Tibial artery (tissue), 4 donors: Measurements from ENCODE around the gene KLHL29.

Experiments used
- DNase-seq, 2 donors: peaks; one replicate each; pipeline ENCODE4 v3.0.0-alpha.2; 2019
- H3K27ac ChIP-seq, 2 donors: fragments of 200-600 bp; sonication (generic) in 1 of 2; 1 replicate in 1 of 2; 2 replicates in 1 of 2; pipeline ENCODE4 v1.5.1; 2018 to 2019; ENCODE audit warnings: mild to moderate bottlenecking in 1 of 2
- H3K27me3 ChIP-seq, 2 donors: fragments of 200-600 bp; sonication (generic) in 1 of 2; one replicate each; pipeline versions ENCODE4 v1.5.1 to v1.6.0; 2016 to 2019
- H3K36me3 ChIP-seq, 3 donors: fragments of 200-600 bp; sonication (generic) in 2 of 3; one replicate each; pipeline ENCODE4 v1.5.1; 2016 to 2019; ENCODE audit warnings: mild to moderate bottlenecking in 2 of 3
- H3K4me1 ChIP-seq, 4 donors: fragments of 200-600 bp; sonication (generic) in 2 of 4; 1 replicate in 3 of 4; 2 replicates in 1 of 4; pipeline ENCODE4 v1.5.1; 2016 to 2019
- H3K4me3 ChIP-seq, 2 donors: fragments of 200-600 bp; sonication (generic) in 1 of 2; 1 replicate in 1 of 2; 2 replicates in 1 of 2; pipeline ENCODE4 v1.5.1; 2018 to 2019; ENCODE audit warnings: mild to moderate bottlenecking in 2 of 2
- H3K9me3 ChIP-seq, 3 donors: fragments of 200-600 bp; sonication (generic) in 1 of 3; one replicate each; pipeline ENCODE4 v1.5.1; 2016 to 2019
- intact Hi-C: fragments of 100-400 bp; cut with DNase I; formaldehyde crosslinking; loops from one replicate; pipeline ENCODE4 v1.15.0; 2023; ENCODE audit warnings: low total_unique reads
- TF ChIP-seq, protein P1 (sequence below), 2 experiments: fragments of 200-600 bp in 1 of 2; fragments of 450-650 bp in 1 of 2; IDR thresholded peaks; one replicate each; pipeline ENCODE4 v1.5.1; 2017 to 2019; ENCODE audit warnings: antibody characterized with exemption in 2 of 2, mild to moderate bottlenecking in 1 of 2, moderate library complexity in 1 of 2

The KLHL29 gene

DNA sequence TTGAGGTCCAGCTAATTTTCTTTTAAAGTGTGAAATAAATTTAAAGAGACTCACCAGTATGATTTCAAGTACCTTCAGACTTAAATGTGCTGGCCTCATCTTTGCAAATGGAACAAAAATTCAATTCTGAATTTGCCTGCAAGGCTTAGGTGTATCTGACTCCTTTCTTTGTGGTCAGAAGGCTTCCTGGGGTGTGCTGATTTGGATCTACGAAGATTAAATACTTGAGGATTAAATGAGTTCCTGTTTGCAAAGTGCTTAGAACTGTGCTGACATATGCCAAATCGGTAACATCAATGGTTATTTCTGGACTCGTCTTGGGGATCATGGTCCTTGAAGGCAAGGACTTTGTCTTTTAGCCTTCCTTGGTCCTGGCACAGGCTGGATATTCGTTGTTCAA lies 9.7 kb downstream of the KLHL29 start:
- Histone ChIP-seq H3K4me1 (peaks cover 0 to 3% (median 0%) of the 10 kb centered on the region in 4 donors), H3K27me3 (no peaks in the 10 kb centered on the region), H3K36me3 (no peaks in the 10 kb centered on the region), H3K9me3 (no peaks in the 10 kb centered on the region), H3K4me3 (no peak overlapping the region), H3K27ac (no peak overlapping the region)
- TF ChIP-seq, protein P1, sequence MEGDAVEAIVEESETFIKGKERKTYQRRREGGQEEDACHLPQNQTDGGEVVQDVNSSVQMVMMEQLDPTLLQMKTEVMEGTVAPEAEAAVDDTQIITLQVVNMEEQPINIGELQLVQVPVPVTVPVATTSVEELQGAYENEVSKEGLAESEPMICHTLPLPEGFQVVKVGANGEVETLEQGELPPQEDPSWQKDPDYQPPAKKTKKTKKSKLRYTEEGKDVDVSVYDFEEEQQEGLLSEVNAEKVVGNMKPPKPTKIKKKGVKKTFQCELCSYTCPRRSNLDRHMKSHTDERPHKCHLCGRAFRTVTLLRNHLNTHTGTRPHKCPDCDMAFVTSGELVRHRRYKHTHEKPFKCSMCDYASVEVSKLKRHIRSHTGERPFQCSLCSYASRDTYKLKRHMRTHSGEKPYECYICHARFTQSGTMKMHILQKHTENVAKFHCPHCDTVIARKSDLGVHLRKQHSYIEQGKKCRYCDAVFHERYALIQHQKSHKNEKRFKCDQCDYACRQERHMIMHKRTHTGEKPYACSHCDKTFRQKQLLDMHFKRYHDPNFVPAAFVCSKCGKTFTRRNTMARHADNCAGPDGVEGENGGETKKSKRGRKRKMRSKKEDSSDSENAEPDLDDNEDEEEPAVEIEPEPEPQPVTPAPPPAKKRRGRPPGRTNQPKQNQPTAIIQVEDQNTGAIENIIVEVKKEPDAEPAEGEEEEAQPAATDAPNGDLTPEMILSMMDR (IDR thresholded peaks at IDR 0.05): no peak
- intact Hi-C loops: no loop called here
- no peak for DNase-seq

DNA sequence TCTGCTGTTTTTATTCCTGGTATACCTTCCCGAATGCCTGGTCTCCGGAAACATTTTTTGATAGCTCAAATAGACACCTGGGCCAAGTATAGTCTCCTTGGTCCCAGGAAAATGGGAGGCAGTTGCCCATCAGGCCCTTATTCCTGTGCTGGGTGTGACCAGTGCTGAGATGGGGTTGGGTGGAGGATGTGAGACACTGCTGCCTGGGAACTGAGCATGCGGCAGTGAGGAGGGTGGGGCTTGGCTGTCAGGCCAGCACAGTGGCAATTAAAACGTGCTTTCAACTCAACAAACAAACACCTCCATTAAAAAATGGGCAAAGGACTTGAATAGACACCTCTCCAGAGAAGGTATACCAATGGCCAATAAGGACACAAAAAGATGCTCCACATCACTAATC lies 12.5 kb downstream of the KLHL29 start:
- intact Hi-C loops: no loop called here
- Histone ChIP-seq H3K9me3 (no peaks in the 10 kb centered on the region), H3K4me1 (peaks cover 0 to 3% (median 0%) of the 10 kb centered on the region in 4 donors)

GRCh38 chr2:23399674-23400261 lies 14.8 kb downstream of the KLHL29 start:
- Histone ChIP-seq H3K9me3 (no peaks in the 10 kb centered on the region), H3K27ac (no peak overlapping the region), H3K27me3 (no peaks in the 10 kb centered on the region), H3K36me3 (no peaks in the 10 kb centered on the region), H3K4me3 (no peak overlapping the region), H3K4me1 (peaks cover 0 to 16% (median 13%) of the 10 kb centered on the region in 4 donors)
- no peak for DNase-seq
- intact Hi-C loops: no loop called here
- TF ChIP-seq, protein P1 (IDR thresholded peaks at IDR 0.05): no peak

More for the DNA sequence above, 12.5 kb downstream of the KLHL29 start:
- Histone ChIP-seq H3K27ac (no peak overlapping the region), H3K4me3 (no peak overlapping the region), H3K36me3 (no peaks in the 10 kb centered on the region), H3K27me3 (no peaks in the 10 kb centered on the region)
- no peak for DNase-seq
- TF ChIP-seq, protein P1 (IDR thresholded peaks at IDR 0.05): no peak

GRCh38 chr2:23400703-23401102 lies 15.7 kb downstream of the KLHL29 start:
- no peak overlapping the region for H3K4me3 ChIP-seq
- TF ChIP-seq, protein P1 (IDR thresholded peaks at IDR 0.05): no peak
- no peak overlapping the region for H3K27ac ChIP-seq
- no peak for DNase-seq
- H3K9me3 ChIP-seq: no peaks in the 10 kb centered on the region
- H3K4me1 ChIP-seq: peaks cover 0 to 20% (median 13%) of the 10 kb centered on the region in 4 donors
- no peaks in the 10 kb centered on the region for H3K27me3 ChIP-seq
- intact Hi-C loops: no loop called here
- no peaks in the 10 kb centered on the region for H3K36me3 ChIP-seq

GRCh38 chr2:23401427-23402204 lies 16.6 kb downstream of the KLHL29 start:
- TF ChIP-seq, protein P1 (IDR thresholded peaks at IDR 0.05): no peak
- intact Hi-C loops: no loop called here

More at GRCh38 chr2:23401427-23402204, 16.6 kb downstream of the KLHL29 start:
- Histone ChIP-seq H3K27ac (no peak overlapping the region), H3K36me3 (no peaks in the 10 kb centered on the region), H3K4me1 (peaks cover 0 to 20% (median 13%) of the 10 kb centered on the region in 4 donors), H3K27me3 (no peaks in the 10 kb centered on the region), H3K9me3 (no peaks in the 10 kb centered on the region), H3K4me3 (no peak overlapping the region)
- DNase-seq: no peak
